ENCODE results near the gene SPATA2.

GRCh38 chr20:49856904-49857303 lies 58.4 kb downstream of the SPATA2 start:
- TF ChIP-seq CTCF (IDR thresholded peaks at IDR 0.05; ENCODE audit: extremely low read depth in 1 of 2, insufficient read depth in 1 of 2, low read depth in 1 of 2, low read length in 2 of 2) = no peak
- no peak for TF ChIP-seq EZH2 (IDR thresholded peaks at IDR 0.05; ENCODE audit: borderline replicate concordance, low read depth, low read length, severe bottlenecking)
- TF ChIP-seq MYC (IDR thresholded peaks at IDR 0.05; ENCODE audit: low read depth, low read length) = no peak
- TF ChIP-seq POLR2AphosphoS5 (IDR thresholded peaks at IDR 0.05; ENCODE audit: insufficient read depth, low read depth, low read length) = no peak
- TF ChIP-seq GATA2 (IDR thresholded peaks at IDR 0.05; ENCODE audit: insufficient read depth, insufficient read length, low read depth, low read length) = no peak
- no peak for TF ChIP-seq POLR2A (IDR thresholded peaks at IDR 0.05; ENCODE audit: low read depth, low read length)
- TF ChIP-seq MAX (IDR thresholded peaks at IDR 0.05; ENCODE audit: insufficient read depth, insufficient read length) = no peak

All from endothelial cell of umbilical vein (primary cell).